Measurements from ENCODE around the gene MPDZ.

The MPDZ gene

GRCh38 chr9:13113751-13114150, 165.7 kb downstream of the MPDZ start:
- no peaks in the 10 kb centered on the region for H3K27me3 Mint-ChIP-seq
- DNase-seq: no peak

DNA sequence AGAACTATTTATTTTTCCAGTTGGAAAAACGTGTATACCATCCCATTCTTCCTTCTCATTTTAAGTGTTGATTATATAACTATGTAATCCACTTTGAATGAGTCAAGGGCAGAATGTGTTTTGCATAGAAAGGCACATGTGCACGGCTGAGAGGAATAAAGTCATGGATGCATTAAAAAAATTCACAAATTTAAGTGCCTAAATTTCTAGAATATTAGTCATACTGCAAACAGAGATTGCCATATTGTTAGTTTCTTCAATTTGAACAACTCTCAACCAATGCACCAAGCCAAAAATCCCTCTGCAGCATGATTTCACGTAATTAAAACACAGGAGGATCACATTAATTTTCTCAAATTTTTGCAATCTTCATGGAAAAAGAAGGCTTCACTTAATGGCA, 166.3 kb downstream of the MPDZ start:
- H3K9me3 Mint-ChIP-seq: peaks cover 8% of the 10 kb centered on the region
- no peak overlapping the region for H3K27ac Mint-ChIP-seq
- H3K4me1 Mint-ChIP-seq (ENCODE audit: low read depth): no peaks in the 10 kb centered on the region
- H3K27me3 Mint-ChIP-seq: no peaks in the 10 kb centered on the region
- H3K36me3 Mint-ChIP-seq (ENCODE audit: low read depth): no peaks in the 10 kb centered on the region
- H3K4me3 Mint-ChIP-seq: no peak overlapping the region
- DNase-seq: no peak

More at GRCh38 chr9:13113751-13114150, 165.7 kb downstream of the MPDZ start:
- peaks cover 8% of the 10 kb centered on the region for H3K9me3 Mint-ChIP-seq
- no peaks in the 10 kb centered on the region for H3K36me3 Mint-ChIP-seq (ENCODE audit: low read depth)
- H3K27ac Mint-ChIP-seq: no peak overlapping the region
- H3K4me1 Mint-ChIP-seq (ENCODE audit: low read depth): no peaks in the 10 kb centered on the region
- no peak overlapping the region for H3K4me3 Mint-ChIP-seq

GRCh38 chr9:13111778-13112177, 167.7 kb downstream of the MPDZ start:
- no peak overlapping the region for H3K27ac Mint-ChIP-seq
- no peaks in the 10 kb centered on the region for H3K4me1 Mint-ChIP-seq (ENCODE audit: low read depth)
- H3K9me3 Mint-ChIP-seq: peaks cover 10% of the 10 kb centered on the region
- no peaks in the 10 kb centered on the region for H3K36me3 Mint-ChIP-seq (ENCODE audit: low read depth)
- no peak overlapping the region for H3K4me3 Mint-ChIP-seq
- no peak for DNase-seq
- H3K27me3 Mint-ChIP-seq: no peaks in the 10 kb centered on the region

DNA sequence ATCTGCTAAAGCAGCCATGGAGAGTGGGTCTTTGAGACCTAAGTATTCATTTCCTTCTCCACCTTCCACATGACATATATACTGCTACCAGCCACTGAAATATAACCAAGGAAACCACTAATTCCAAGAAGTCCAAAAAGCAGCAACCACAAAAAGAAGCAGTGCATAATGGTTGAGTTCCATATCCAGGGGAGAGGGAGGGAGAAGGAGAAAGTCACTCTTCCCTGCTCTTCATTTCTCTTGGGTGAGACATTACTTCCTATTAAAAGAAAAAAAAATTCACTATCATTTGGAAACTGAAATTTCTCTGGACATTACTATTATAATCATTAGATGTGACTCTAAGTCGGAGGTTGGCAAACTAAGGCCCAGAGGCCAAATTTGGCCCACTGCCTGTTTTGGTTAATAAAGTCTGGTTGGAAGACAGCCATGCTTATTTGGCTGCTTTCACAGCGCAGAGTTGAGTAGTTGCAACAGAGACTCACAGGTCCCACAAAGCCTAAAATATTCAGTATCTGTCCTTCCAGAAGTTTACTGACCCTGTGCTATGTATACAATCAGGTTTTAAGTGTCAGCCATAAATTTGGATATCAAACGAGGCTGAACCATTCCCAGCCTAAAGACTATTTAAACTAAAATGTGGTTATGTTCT, 168.6 kb downstream of the MPDZ start:
- no peak for DNase-seq
- no peak overlapping the region for H3K4me3 Mint-ChIP-seq
- no peak overlapping the region for H3K27ac Mint-ChIP-seq
- no peaks in the 10 kb centered on the region for H3K27me3 Mint-ChIP-seq
- no peaks in the 10 kb centered on the region for H3K36me3 Mint-ChIP-seq (ENCODE audit: low read depth)
- no peaks in the 10 kb centered on the region for H3K4me1 Mint-ChIP-seq (ENCODE audit: low read depth)
- peaks cover 10% of the 10 kb centered on the region for H3K9me3 Mint-ChIP-seq

DNA sequence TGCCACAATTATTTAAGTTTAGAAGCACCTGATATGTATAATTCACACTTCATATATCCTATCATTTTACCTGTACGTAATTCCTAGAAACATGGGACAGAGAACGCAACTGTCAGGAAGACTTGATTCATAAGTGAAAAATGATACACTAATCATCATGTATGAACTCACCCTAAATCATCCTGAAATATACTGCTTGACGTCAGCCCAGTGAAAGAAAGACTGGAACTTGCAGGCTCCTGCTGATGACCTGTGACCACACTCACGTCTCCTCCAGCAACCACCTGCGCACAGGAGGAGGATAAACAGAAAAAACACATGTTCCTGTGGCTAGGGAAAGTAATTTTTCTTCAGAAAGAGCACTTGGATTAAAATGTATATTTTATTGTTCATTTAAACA, 169.7 kb downstream of the MPDZ start:
- H3K9me3 Mint-ChIP-seq: peaks cover 10% of the 10 kb centered on the region
- no peaks in the 10 kb centered on the region for H3K36me3 Mint-ChIP-seq (ENCODE audit: low read depth)
- no peak for DNase-seq
- H3K27me3 Mint-ChIP-seq: no peaks in the 10 kb centered on the region
- no peak overlapping the region for H3K27ac Mint-ChIP-seq
- no peaks in the 10 kb centered on the region for H3K4me1 Mint-ChIP-seq (ENCODE audit: low read depth)
- H3K4me3 Mint-ChIP-seq: no peak overlapping the region

GRCh38 chr9:13107008-13107407, 172.5 kb downstream of the MPDZ start:
- Mint-ChIP-seq H3K36me3 (ENCODE audit: low read depth) (no peaks in the 10 kb centered on the region), H3K4me3 (no peak overlapping the region), H3K4me1 (ENCODE audit: low read depth) (no peaks in the 10 kb centered on the region), H3K27me3 (no peaks in the 10 kb centered on the region), H3K9me3 (peaks cover 9% of the 10 kb centered on the region), H3K27ac (no peak overlapping the region)
- no peak for DNase-seq

DNA sequence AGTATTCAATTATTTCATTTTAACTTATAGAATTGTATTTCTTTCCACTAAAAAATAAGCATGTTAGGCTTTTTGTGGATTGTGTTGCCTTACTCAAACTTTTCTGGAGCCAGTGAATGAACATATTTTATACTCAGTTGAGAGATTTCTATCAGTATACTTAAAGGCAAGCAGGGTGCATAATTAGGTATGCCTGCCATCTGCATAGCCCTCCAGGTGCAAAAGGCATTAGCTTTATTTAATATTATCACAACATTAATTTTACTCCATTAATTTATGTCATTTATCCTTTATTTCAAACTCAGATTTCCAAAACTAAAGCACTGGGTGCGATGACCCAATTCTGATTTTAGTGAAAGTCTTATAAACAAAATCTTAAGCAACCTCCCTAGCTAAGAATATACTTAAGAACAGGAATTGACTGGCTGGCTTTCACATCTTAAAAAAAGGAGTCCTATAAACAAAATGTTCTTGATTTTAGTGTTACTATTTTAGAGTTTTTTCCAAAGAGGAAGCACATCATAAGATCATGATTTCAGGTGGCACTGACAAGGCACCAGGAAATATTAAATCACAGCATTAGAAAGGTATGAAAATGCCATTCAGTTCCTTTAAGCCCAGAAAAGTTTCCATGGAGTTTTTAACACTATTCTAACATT, 178.4 kb downstream of the MPDZ start:
- Mint-ChIP-seq H3K27ac (no peak overlapping the region), H3K36me3 (ENCODE audit: low read depth) (no peaks in the 10 kb centered on the region), H3K27me3 (no peaks in the 10 kb centered on the region), H3K4me1 (ENCODE audit: low read depth) (no peaks in the 10 kb centered on the region), H3K4me3 (no peak overlapping the region), H3K9me3 (peaks cover 2% of the 10 kb centered on the region)
- no peak for DNase-seq

DNA sequence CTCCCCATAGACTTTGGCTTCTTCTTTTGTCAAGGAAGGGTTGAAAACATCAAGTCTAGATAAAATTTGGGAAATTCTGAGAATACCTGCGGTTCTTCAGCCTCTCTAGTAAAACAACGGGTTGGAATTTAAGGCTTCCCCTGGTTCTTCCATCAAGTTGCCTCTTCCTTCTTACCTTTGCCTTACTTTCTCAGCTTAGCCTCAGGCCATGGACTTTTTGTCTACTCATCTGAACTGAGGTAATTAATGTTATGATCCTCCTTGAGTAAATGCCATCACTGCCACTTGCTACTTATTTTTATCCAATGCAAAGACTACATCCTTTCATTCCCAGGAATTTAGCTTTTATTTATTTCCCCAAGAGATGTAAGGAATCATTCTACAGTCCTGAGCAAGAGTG, 184.4 kb downstream of the MPDZ start:
- Mint-ChIP-seq H3K4me1 (ENCODE audit: low read depth) (no peaks in the 10 kb centered on the region), H3K9me3 (peaks cover 7% of the 10 kb centered on the region), H3K27ac (no peak overlapping the region), H3K4me3 (no peak overlapping the region), H3K36me3 (ENCODE audit: low read depth) (no peaks in the 10 kb centered on the region), H3K27me3 (no peaks in the 10 kb centered on the region)
- DNase-seq: no peak

GRCh38 chr9:13090628-13091027, 188.9 kb downstream of the MPDZ start:
- H3K4me3 Mint-ChIP-seq: no peak overlapping the region
- no peak overlapping the region for H3K27ac Mint-ChIP-seq
- H3K4me1 Mint-ChIP-seq (ENCODE audit: low read depth): no peaks in the 10 kb centered on the region
- DNase-seq: no peak
- H3K36me3 Mint-ChIP-seq (ENCODE audit: low read depth): no peaks in the 10 kb centered on the region
- H3K9me3 Mint-ChIP-seq: peaks cover 12% of the 10 kb centered on the region
- H3K27me3 Mint-ChIP-seq: no peaks in the 10 kb centered on the region

DNA sequence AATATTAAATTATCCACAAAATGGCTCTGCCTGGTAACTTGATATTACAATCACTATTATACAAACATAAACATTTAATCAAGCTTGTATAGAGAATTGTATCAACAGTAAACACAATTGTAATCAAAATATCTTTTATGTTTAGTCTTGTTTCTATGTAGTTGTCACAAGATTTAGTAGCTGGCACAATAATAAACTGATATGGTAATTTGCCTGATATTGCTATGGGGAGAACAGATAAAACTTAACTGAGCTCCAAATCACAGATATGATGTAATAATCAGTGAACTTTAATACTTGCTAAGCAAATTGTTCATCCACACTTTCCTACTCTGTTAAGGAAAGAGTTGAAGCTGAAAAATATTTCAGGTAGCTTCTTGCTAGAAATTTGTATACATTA, 189.8 kb downstream of the MPDZ start:
- Mint-ChIP-seq H3K27ac (no peak overlapping the region), H3K4me3 (no peak overlapping the region)

DNA sequence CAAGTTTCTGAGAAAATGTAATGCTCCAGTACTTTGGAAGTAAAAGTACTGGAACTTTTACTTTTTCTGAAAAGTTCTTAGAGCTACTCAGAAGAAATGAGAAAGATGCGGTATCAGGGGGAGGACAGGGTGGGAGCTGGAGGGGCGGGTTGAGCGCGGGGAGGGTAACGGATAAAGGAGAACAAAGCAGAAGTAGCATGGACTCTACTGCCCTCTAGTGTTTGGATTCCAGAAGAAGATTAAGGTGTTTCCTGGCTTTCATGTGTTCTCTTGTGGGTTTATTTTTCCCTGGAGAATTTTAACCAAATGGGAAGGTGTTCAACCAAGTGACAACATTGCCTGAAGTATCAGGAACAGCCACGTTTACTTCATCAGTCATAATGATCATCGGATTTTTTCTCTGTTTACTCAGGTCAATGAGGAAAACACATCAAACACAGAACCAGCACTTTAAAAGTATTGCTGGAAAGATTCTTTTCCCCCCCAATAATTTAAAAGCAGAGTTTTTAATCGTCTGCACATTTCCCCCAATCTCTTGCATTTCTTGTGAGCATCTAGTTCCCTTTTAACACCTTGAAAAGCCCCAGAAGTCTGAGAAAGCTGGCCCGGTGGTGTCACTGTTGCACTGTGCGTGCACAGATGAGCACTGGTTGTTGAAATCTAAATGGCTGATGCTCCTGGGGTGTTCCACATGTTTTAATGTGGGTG, 190.6 kb downstream of the MPDZ start:
- no peaks in the 10 kb centered on the region for H3K36me3 Mint-ChIP-seq (ENCODE audit: low read depth)
- peaks cover 10% of the 10 kb centered on the region for H3K9me3 Mint-ChIP-seq
- H3K4me3 Mint-ChIP-seq: no peak overlapping the region
- no peaks in the 10 kb centered on the region for H3K4me1 Mint-ChIP-seq (ENCODE audit: low read depth)
- no peaks in the 10 kb centered on the region for H3K27me3 Mint-ChIP-seq
- DNase-seq: no peak
- H3K27ac Mint-ChIP-seq: no peak overlapping the region

More for the DNA sequence above, 189.8 kb downstream of the MPDZ start:
- DNase-seq: no peak
- Mint-ChIP-seq H3K9me3 (peaks cover 12% of the 10 kb centered on the region), H3K4me1 (ENCODE audit: low read depth) (no peaks in the 10 kb centered on the region), H3K36me3 (ENCODE audit: low read depth) (no peaks in the 10 kb centered on the region), H3K27me3 (no peaks in the 10 kb centered on the region)

DNA sequence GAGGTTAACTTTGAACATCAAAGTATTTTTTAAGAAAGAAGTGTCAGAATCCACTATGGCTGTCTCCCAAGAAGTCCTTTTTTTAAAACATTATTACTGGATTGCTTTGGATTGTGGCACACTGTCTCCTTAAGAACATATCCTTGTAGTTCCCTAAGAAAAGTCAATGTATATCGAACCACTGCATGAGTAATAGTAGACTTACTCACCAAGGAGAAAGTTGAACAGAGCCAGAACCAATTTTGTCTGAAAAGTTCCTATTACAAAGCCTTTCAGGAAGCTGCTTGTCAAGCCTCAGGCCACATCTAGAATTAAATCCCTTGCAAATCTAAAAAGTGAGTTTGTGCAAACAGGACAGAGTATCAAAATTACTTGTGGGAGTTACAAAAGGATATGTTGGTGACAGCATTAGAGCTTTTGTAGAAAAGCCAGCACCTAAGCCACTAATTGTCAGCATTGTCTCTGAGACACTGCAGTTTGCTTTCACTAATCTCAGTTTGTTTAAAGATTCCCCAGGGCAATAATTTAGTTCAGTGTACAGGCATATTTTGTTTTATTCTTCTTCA, 195.4 kb downstream of the MPDZ start:
- H3K4me3 Mint-ChIP-seq: no peak overlapping the region
- H3K27me3 Mint-ChIP-seq: no peaks in the 10 kb centered on the region
- peaks cover 11% of the 10 kb centered on the region for H3K9me3 Mint-ChIP-seq
- H3K4me1 Mint-ChIP-seq (ENCODE audit: low read depth): no peaks in the 10 kb centered on the region
- H3K27ac Mint-ChIP-seq: no peak overlapping the region
- no peaks in the 10 kb centered on the region for H3K36me3 Mint-ChIP-seq (ENCODE audit: low read depth)
- DNase-seq: no peak

DNA sequence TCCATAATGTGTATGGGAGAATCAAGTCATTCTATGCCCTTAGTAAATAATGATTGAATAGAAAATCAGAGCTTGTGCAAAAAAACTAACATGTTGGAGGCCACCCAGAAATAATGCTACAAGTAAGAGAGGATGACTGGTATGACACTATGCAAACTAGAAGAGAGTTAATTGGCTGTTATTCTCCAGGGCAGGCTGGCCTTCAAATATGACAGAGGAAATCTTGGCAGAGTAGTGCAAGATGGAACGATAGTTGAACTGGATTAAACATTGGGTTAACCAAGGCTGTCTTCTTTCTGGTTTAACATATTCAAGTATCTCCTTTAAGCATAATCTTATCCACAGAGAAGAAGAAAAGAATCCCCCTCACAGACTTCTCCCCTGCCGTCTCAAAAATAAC, 196.1 kb downstream of the MPDZ start:
- no peaks in the 10 kb centered on the region for H3K27me3 Mint-ChIP-seq
- H3K9me3 Mint-ChIP-seq: peaks cover 11% of the 10 kb centered on the region
- H3K4me3 Mint-ChIP-seq: no peak overlapping the region
- no peak overlapping the region for H3K27ac Mint-ChIP-seq
- no peaks in the 10 kb centered on the region for H3K4me1 Mint-ChIP-seq (ENCODE audit: low read depth)
- no peak for DNase-seq
- H3K36me3 Mint-ChIP-seq (ENCODE audit: low read depth): no peaks in the 10 kb centered on the region

DNA sequence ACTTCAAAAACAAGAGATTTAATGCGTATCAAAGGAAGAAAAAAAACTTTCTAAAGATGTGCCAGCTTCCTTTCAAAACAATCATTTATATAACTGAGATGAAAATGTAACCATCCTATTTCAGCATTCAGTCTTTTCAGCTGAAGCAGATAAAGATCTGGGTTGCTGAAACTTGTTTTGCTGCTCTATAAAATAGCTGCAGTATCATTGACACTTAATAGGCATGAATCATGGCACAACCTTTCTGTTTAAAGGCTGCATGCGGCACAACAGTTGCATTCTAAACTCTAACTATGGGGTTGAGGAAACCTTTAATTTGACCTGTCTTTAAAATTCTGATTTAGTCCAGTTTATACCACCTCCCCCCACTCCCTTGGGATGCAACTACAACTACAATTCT, 196.7 kb downstream of the MPDZ start:
- H3K4me3 Mint-ChIP-seq: no peak overlapping the region
- DNase-seq: no peak
- no peaks in the 10 kb centered on the region for H3K36me3 Mint-ChIP-seq (ENCODE audit: low read depth)
- H3K4me1 Mint-ChIP-seq (ENCODE audit: low read depth): no peaks in the 10 kb centered on the region
- peaks cover 11% of the 10 kb centered on the region for H3K9me3 Mint-ChIP-seq
- H3K27me3 Mint-ChIP-seq: no peaks in the 10 kb centered on the region
- H3K27ac Mint-ChIP-seq: no peak overlapping the region

GRCh38 chr9:13078164-13078563, 201.3 kb downstream of the MPDZ start:
- Mint-ChIP-seq H3K27me3 (no peaks in the 10 kb centered on the region), H3K4me1 (ENCODE audit: low read depth) (no peaks in the 10 kb centered on the region), H3K36me3 (ENCODE audit: low read depth) (no peaks in the 10 kb centered on the region), H3K27ac (no peak overlapping the region), H3K9me3 (peaks cover 13% of the 10 kb centered on the region), H3K4me3 (no peak overlapping the region)
- DNase-seq: no peak
